Skeletal muscle satellite cell (primary cell): ENCODE results near the gene BNIP5. TPM values are rescaled to one million over a fixed set of nuclear protein-coding genes. Genes with fewer than 3 reads are reported as not detected.

ENCODE experiments used
- H3K27me3 ChIP-seq: 2 replicates; pipeline ENCODE4 v1.7.0; 2013; ENCODE audit warnings: low read length; ENCODE audit not compliant: control insufficient read depth, insufficient read depth
- H3K36me3 ChIP-seq: 2 replicates; pipeline ENCODE4 v1.7.0; 2013; ENCODE audit warnings: mild to moderate bottlenecking, control low read depth, low read length; ENCODE audit not compliant: insufficient read depth
- H3K4me1 ChIP-seq: 2 replicates; pipeline ENCODE4 v1.7.0; 2013; ENCODE audit warnings: low read length; ENCODE audit not compliant: control insufficient read depth, insufficient read depth
- H3K4me2 ChIP-seq: 2 replicates; pipeline ENCODE4 v1.7.0; 2013; ENCODE audit warnings: mild to moderate bottlenecking, low read length
- H3K4me3 ChIP-seq: 2 replicates; pipeline ENCODE4 v1.7.0; 2013; ENCODE audit warnings: low read length
- H3K9ac ChIP-seq: 2 replicates; pipeline ENCODE4 v1.7.0; 2013; ENCODE audit warnings: mild to moderate bottlenecking, low read depth, low read length, moderate library complexity
- H3K9me3 ChIP-seq: replicated peaks from 2 replicates; pipeline ENCODE4 v1.7.0; 2013; ENCODE audit warnings: mild to moderate bottlenecking, control low read depth, low read length
- total RNA-seq: library from RNA; depleted of rRNA; stranded (reverse); fragments of >200 nt; gene quantifications from 2 replicates; pipeline ENCODE4 v1.2.3, GENCODE V29; 2012; rRNA removed

The BNIP5 gene
- not detected in 2 replicates for total RNA-seq

DNA sequence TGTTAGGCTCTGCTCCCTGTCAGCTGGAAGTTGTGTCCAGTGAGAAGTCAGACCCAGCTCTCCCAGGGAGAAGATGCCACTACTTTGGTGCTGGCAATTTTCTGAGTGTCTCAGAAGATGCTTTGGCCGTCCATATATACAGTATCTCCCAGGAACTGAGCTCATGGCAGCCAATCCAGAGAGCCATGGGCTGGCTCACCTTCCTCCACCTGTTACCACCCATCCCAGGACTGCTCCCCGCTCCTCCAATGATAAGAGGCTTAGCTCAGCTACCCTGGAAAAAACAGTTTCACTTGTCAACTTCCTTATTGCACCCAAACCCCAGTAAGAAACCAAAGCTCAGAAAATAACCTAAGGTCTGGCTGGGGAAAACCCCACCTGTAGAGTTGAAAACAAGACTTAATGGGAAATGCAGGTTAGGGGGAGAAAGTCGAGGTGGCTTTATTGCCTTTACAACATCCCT is at the start of gene BNIP5:
BNIP5 (minus strand) TSS at position 110 of the 463 bp plus-strand sequence. CDS start 6,198 bp downstream, outside the sequence.
- Histone ChIP-seq H3K9me3 (no peaks in the 10 kb centered on the region), H3K4me2 (no peak within 1 kb of the TSS), H3K36me3 (no peaks in the 10 kb centered on the region), H3K4me3 (no peak within 1 kb of the TSS), H3K4me1 (no peaks in the 10 kb centered on the region), H3K27me3 (peaks cover 82% of the 10 kb centered on the region), H3K9ac (no peak within 1 kb of the TSS)

- Histone ChIP-seq H3K4me1 (peaks cover 12% of the 10 kb centered on the region), H3K36me3 (no peaks in the 10 kb centered on the region)
These were observed 47.4 kb upstream of the BNIP5 start for GRCh38 chr6:36384095-36384494.

DNA sequence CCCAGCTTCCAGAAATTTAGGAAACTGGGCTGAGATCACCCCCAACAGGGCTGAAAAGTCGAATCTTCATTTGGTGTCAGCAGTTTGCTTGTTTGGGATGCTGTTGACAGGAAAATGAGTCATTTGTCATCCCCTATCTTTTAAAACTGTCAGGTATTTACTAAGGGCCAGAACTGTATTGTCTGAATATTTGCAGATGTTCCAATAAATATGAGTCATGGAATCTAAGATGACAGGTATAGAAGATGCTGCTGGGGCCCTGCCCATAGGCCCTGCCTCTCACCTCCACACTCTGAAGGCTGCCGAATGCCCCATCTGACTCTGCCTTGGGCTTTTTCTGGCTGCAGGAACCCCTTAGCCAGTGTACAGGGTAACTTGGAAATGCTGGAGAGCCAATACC is 46.9 kb upstream of the BNIP5 start:
- no peak overlapping the region for H3K9ac ChIP-seq
- H3K4me3 ChIP-seq, result no peak overlapping the region
- no peaks in the 10 kb centered on the region for H3K9me3 ChIP-seq
- H3K36me3 ChIP-seq, result no peaks in the 10 kb centered on the region
- H3K27me3 ChIP-seq, result peaks cover 55% of the 10 kb centered on the region
- H3K4me1 ChIP-seq, result peaks cover 12% of the 10 kb centered on the region
- H3K4me2 ChIP-seq, result no peak overlapping the region

More at GRCh38 chr6:36384095-36384494, 47.4 kb upstream of the BNIP5 start:
- H3K9ac ChIP-seq, result no peak overlapping the region
- H3K4me3 ChIP-seq, result no peak overlapping the region
- no peak overlapping the region for H3K4me2 ChIP-seq
- H3K9me3 ChIP-seq, result no peaks in the 10 kb centered on the region
- peaks cover 54% of the 10 kb centered on the region for H3K27me3 ChIP-seq

- Histone ChIP-seq H3K4me3 (no peak overlapping the region), H3K9ac (no peak overlapping the region), H3K4me2 (no peak overlapping the region), H3K9me3 (no peaks in the 10 kb centered on the region), H3K36me3 (no peaks in the 10 kb centered on the region), H3K4me1 (peaks cover 12% of the 10 kb centered on the region), H3K27me3 (peaks cover 53% of the 10 kb centered on the region)
These were observed 46.3 kb upstream of the BNIP5 start for GRCh38 chr6:36382976-36383375.

DNA sequence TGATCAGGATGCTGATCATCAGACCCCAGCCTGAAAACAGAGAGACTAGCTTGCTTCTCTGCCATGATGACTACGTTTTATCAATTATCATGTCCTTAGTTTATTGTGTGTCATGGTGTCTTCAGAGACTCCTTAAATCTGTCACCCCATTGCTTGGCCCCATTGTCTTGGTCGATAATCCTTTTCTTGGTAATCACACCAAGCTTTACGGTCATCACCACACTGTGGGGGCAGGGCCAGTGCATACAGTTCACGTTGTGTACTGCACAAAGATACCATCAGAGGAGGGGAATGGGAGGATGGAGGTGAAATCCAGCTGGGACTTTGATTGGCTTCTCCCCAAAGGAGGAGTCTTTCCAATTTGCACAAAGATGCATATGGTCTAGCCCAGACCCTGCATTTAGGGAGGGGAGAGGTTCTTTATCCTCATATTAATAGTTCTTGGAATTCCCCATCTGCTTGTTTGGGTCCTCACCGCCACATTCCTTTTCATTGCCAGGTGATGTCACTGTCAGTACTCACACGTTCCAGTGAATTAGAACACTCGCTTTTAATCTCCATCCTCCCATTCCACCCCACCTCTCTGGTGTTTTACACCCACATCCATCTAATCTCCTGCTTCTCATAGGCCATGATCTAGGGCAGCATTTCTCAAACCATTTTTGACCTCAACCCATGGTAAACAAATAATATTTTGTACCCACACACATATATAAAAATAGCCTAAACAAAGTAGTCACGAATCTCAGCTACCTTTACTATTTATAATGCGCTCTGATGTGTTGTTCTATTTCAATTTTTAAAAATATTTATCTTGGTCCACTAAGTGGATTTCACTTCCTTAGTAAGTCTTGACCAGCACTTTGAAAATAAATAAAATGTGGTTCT is 45.1 kb upstream of the BNIP5 start:
- no peak overlapping the region for H3K4me2 ChIP-seq
- peaks cover 3% of the 10 kb centered on the region for H3K4me1 ChIP-seq
- H3K4me3 ChIP-seq, result no peak overlapping the region
- H3K36me3 ChIP-seq, result no peaks in the 10 kb centered on the region
- peaks cover 44% of the 10 kb centered on the region for H3K27me3 ChIP-seq
- H3K9me3 ChIP-seq, result no peaks in the 10 kb centered on the region
- no peak overlapping the region for H3K9ac ChIP-seq

DNA sequence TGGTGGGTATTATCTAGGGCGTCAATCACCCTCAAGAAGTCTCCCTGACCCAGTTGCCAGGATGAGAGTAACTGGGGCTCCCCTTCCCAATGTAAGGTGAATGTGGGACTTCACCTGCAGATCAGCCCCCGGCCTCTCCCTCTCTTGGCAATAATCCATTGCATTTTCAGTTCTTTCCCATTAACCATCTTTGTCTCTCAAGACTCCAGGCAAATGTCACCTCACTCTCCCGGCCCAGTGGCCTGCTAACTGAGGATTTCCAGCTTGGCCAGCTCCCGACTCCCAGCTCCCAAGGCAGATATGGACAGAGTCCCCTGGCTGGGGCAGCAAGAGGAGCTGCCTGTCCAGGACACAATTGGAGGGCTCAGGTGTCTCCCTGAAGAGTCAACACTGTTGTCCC is 43.5 kb upstream of the BNIP5 start:
- no peak overlapping the region for H3K4me3 ChIP-seq
- no peaks in the 10 kb centered on the region for H3K36me3 ChIP-seq
- H3K4me2 ChIP-seq, result no peak overlapping the region
- no peaks in the 10 kb centered on the region for H3K4me1 ChIP-seq
- peaks cover 45% of the 10 kb centered on the region for H3K27me3 ChIP-seq
- no peak overlapping the region for H3K9ac ChIP-seq
- no peaks in the 10 kb centered on the region for H3K9me3 ChIP-seq

DNA sequence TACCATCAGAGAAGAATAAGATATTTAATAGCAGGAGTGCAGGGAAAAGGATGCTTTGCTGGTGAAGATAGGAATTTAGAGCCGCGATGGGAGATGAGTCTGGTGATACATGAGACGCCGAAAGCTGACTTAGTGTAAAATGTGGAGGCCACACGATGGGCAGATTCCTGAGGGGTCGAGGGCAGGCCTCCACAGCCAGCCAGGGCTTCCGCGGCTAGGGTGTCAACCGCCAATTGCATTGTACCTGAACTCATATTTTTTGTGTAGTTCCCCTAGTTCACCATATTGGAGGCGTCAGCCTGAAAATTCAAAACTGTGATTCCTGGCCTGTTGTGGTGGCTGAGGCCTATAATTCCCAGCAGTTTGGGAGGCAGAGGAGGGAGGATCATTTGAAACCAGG is 42.2 kb upstream of the BNIP5 start:
- Histone ChIP-seq H3K4me3 (no peak overlapping the region), H3K27me3 (peaks cover 55% of the 10 kb centered on the region), H3K9ac (no peak overlapping the region), H3K9me3 (no peaks in the 10 kb centered on the region), H3K4me1 (no peaks in the 10 kb centered on the region), H3K4me2 (no peak overlapping the region), H3K36me3 (no peaks in the 10 kb centered on the region)

- H3K4me2 ChIP-seq, result no peak overlapping the region
- H3K4me3 ChIP-seq, result no peak overlapping the region
- H3K4me1 ChIP-seq, result no peaks in the 10 kb centered on the region
These were observed 41.7 kb upstream of the BNIP5 start for GRCh38 chr6:36378243-36378920.

DNA sequence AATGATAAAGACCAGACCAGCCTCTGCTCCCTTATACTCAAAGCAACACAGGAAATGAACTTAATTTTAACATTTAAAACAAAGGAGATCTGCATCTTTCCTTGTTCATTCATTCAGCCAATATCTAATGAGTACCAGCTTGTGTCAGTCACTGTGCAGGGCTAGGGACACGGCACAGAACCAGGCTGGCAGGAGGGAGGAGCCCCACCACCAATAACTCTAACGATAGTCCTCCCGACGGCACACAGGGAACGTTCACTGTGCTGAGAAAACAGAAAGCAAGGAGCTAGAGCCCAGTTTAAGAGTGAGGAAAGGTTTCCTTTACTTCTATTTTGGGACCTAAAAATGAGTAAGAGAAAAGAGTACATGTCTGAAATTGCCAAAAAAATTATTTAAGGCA is 40.9 kb upstream of the BNIP5 start:
- Histone ChIP-seq H3K36me3 (no peaks in the 10 kb centered on the region), H3K4me2 (no peak overlapping the region), H3K27me3 (peaks cover 62% of the 10 kb centered on the region), H3K9ac (no peak overlapping the region), H3K4me3 (no peak overlapping the region), H3K4me1 (no peaks in the 10 kb centered on the region), H3K9me3 (no peaks in the 10 kb centered on the region)

More at GRCh38 chr6:36378243-36378920, 41.7 kb upstream of the BNIP5 start:
- Histone ChIP-seq H3K36me3 (no peaks in the 10 kb centered on the region), H3K9ac (no peak overlapping the region), H3K9me3 (no peaks in the 10 kb centered on the region), H3K27me3 (peaks cover 61% of the 10 kb centered on the region)

DNA sequence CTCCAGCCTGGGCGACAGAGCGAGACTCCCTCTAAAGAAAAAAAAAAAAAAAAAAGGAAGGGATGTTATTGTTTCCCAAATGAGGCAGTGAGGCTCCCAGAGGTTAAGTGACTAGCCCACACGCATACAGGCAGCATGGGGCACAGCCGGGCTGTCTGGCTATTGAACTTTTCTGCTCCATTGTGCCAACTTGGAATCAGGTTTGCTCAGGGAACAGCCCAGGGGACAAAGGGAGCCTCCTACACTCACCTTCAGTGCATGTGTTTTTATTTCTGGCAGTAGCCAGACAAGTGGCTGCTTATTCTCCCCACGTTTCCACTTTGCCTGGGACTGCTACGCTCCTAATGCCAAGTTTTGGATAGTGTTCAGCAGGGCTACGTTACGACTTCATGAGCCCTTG is 40.1 kb upstream of the BNIP5 start:
- no peak overlapping the region for H3K4me2 ChIP-seq
- no peaks in the 10 kb centered on the region for H3K9me3 ChIP-seq
- H3K4me3 ChIP-seq, result no peak overlapping the region
- no peaks in the 10 kb centered on the region for H3K36me3 ChIP-seq
- no peaks in the 10 kb centered on the region for H3K4me1 ChIP-seq
- no peak overlapping the region for H3K9ac ChIP-seq
- peaks cover 64% of the 10 kb centered on the region for H3K27me3 ChIP-seq

DNA sequence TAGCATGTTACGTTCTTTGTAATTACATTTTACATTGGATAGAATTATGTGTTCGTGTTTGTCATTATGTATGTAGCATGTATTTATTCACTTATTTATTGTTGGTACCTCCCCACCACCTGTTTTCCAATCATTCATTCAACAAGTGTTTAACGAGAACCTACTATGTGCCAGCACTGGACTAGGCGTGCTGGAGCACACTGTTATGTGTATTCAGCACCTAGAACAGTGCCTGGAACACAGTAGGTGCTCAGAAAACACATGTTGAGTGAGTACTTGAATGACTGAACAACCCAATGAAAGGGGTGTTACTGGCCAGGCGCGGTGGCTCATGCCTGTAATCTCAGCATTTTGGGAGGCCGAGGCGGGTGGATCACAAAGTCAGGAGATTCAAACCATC is 39.5 kb upstream of the BNIP5 start:
- no peaks in the 10 kb centered on the region for H3K9me3 ChIP-seq
- no peaks in the 10 kb centered on the region for H3K36me3 ChIP-seq
- H3K9ac ChIP-seq, result no peak overlapping the region
- H3K4me1 ChIP-seq, result no peaks in the 10 kb centered on the region
- H3K4me2 ChIP-seq, result no peak overlapping the region
- no peak overlapping the region for H3K4me3 ChIP-seq
- H3K27me3 ChIP-seq, result peaks cover 66% of the 10 kb centered on the region
